ENCODE results near the gene PPA1.

DNA sequence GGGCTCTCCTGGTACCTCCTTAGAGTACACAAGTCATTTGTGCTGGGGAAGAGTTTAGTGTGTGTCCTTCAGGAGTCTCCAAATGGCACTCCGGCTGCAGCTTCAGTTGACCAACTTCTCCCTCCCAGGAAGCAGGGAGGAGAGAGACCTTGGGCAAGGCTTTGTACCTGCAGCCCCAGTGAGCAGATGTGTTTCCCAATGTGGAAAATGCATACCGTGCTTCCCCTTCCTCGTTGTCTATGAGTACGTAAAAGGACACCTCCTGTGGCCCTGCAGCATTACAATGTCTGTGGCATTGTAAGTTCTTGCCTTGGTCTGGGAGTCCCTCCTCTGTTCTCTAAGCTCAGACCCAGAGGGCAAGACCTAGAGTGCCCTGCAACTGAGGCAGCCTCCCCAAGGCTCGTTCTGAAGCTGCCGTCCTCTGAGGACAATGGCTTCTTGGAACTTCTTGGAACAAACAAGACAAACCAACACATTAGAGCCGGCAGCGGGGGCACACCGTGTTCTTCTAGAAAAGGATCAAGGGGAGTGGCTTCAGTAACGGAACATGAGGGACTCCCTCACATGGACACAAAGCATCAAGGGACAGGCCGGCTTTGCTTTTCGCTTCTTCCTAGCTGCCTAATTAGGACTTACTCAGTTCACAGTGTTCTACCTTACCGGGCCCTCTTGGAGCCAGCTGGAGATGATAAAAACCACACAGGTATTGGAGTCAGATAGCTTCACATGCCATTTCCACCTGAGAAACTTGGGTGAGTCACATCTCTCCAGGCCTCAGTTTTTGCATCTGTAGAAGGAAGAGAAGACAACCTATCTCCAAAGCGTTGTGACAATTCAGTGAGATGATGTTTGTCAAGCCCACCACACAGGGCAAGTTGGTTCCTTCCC lies 20.9 kb upstream of the PPA1 start:
- TF ChIP-seq, protein P1, sequence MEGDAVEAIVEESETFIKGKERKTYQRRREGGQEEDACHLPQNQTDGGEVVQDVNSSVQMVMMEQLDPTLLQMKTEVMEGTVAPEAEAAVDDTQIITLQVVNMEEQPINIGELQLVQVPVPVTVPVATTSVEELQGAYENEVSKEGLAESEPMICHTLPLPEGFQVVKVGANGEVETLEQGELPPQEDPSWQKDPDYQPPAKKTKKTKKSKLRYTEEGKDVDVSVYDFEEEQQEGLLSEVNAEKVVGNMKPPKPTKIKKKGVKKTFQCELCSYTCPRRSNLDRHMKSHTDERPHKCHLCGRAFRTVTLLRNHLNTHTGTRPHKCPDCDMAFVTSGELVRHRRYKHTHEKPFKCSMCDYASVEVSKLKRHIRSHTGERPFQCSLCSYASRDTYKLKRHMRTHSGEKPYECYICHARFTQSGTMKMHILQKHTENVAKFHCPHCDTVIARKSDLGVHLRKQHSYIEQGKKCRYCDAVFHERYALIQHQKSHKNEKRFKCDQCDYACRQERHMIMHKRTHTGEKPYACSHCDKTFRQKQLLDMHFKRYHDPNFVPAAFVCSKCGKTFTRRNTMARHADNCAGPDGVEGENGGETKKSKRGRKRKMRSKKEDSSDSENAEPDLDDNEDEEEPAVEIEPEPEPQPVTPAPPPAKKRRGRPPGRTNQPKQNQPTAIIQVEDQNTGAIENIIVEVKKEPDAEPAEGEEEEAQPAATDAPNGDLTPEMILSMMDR (IDR thresholded peaks at IDR 0.05) = no peak
- TF ChIP-seq POLR2A (IDR thresholded peaks at IDR 0.05) (no peak), POLR2AphosphoS5 (IDR thresholded peaks at IDR 0.05; ENCODE audit: insufficient read depth in 1 of 2, low read depth in 1 of 2) (no peak)
